Heart left ventricle (tissue), 16 donors: ENCODE data around the gene NSD1. TPM values are rescaled to one million over a fixed set of nuclear protein-coding genes. Genes with fewer than 3 reads are reported as not detected.

Experiments used
- ATAC-seq, 4 donors: fragments of 200-7000 bp; cut with Tn5 transposase; one replicate each; pipeline ENCODE4 v1.9.1; 2020 to 2022; ENCODE audit warnings: moderate library complexity in 4 of 4, mild to moderate bottlenecking in 3 of 4, moderate number of reproducible peaks in 1 of 4
- DNase-seq, 5 donors: peaks; one replicate each; pipeline ENCODE4 v3.0.0-alpha.2; 2020
- H3K27ac ChIP-seq, 12 donors: fragments of 200-600 bp; sonication (generic) in 4 of 12; one replicate each; pipeline versions ENCODE4 v1.5.0 to v1.8.0; 2016 to 2022; ENCODE audit warnings: mild to moderate bottlenecking in 2 of 12
- H3K27me3 ChIP-seq, 9 donors: fragments of 200-600 bp; sonication (generic) in 2 of 9; one replicate each; pipeline versions ENCODE4 v1.5.1 to v1.8.0; 2016 to 2022; ENCODE audit warnings: mild to moderate bottlenecking in 3 of 9
- H3K36me3 ChIP-seq, 9 donors: fragments of 200-600 bp; sonication (generic) in 2 of 9; one replicate each; pipeline versions ENCODE4 v1.5.0 to v1.8.0; 2018 to 2022; ENCODE audit warnings: mild to moderate bottlenecking in 2 of 9
- H3K4me1 ChIP-seq, 12 donors: fragments of 200-600 bp; sonication (generic) in 4 of 12; one replicate each; pipeline versions ENCODE4 v1.5.0 to v1.8.0; 2016 to 2022; ENCODE audit warnings: mild to moderate bottlenecking in 3 of 12
- H3K4me3 ChIP-seq, 12 donors: fragments of 200-600 bp; sonication (generic) in 4 of 12; one replicate each; pipeline versions ENCODE4 v1.5.0 to v1.8.0; 2017 to 2022; ENCODE audit warnings: mild to moderate bottlenecking in 9 of 12, moderate library complexity in 4 of 12
- H3K9me3 ChIP-seq, 12 donors: fragments of 200-600 bp; sonication (generic) in 4 of 12; one replicate each; pipeline versions ENCODE4 v1.5.0 to v1.8.0; 2016 to 2022; ENCODE audit warnings: mild to moderate bottlenecking in 1 of 12
- CTCF ChIP-seq, 12 donors: fragments of 200-600 bp; sonication (generic) in 4 of 12; IDR thresholded peaks; one replicate each; pipeline versions ENCODE4 v1.5.0 to v1.8.0; 2018 to 2022; ENCODE audit warnings: antibody characterized with exemption in 12 of 12, mild to moderate bottlenecking in 5 of 12
- POLR2A ChIP-seq, 2 donors: fragments of 450-650 bp; IDR thresholded peaks; one replicate each; pipeline ENCODE4 v1.6.1; 2017; ENCODE audit warnings: antibody characterized with exemption in 2 of 2, mild to moderate bottlenecking in 2 of 2, moderate library complexity in 2 of 2
- WGBS, 4 donors: extraction: QIAGEN DNeasy Blood & Tissue Kit in 2 of 4; methylation state at CpG; one replicate each; pipeline versions ENCODE4 v1.1.5 to v1.1.7; 2013 to 2018; 5-methylcytosine and 5-hydroxymethylcytosine counted together
- intact Hi-C, 10 donors: fragments of 100-400 bp; cut with DNase I; formaldehyde crosslinking; loops; one replicate each; pipeline versions ENCODE4 v1.11.1 to v1.14.2; 2022
- polyA plus RNA-seq, 2 donors: library from polyadenylated mRNA; stranded (reverse); fragments of 200-250 nt; gene quantifications; one replicate each; pipeline ENCODE4 v1.2.3, GENCODE V29; 2013
- total RNA-seq, 9 donors: library from RNA; depleted of rRNA in 2 of 9; stranded (reverse); fragments of >200 nt in 2 of 9; fragmentation: NEBNext Ultra II Directional in 3 of 9; extraction: Animal tissue kit (Norgen Biotek cat#: 25700) in 3 of 9; gene quantifications; one replicate each; pipeline versions ENCODE4 v1.1.0 to v1.2.4, GENCODE V29; 2016 to 2023
- donor health status: ischemic (EF 13 %, LVEDD 7.1; RV severe dilation, severe dysfunction).
- donor health status: healthy with polysubstance abuse.
- donor health status: DM: no; HTN: yes; CAD: no.
- donor health status: DM: no; HTN: no; CAD: no.
- donor health status: ischemic (EF 25% LVEDD 6.9; RV normal size, moderate dysfunction).
- donor health status: ischemic (EF 25% LVEDD 5.7; RV mildly dilated, moderate dysfunction).
- donor health status: healthy.
- donor health status: DM: yes; HTN: yes; CAD: no.
- donor health status: ischemic (EF 35%, LVEDD 5.7; RV mildly dilated, moderate dysfunction).
- donor health status: nonischemic (EF 11% LVEDD 7.7; RV severe dilation, severe dysfunction).
- donor health status: DM: yes; HTN: yes; CAD: no.
- donor health status: PGD.
- donor health status: ischemic (EF 29% LVEDD 5.4; RV normal size, mild dysfunction).
- donor health status: nonischemic (EF 23%, LVEDD 6.1; RV moderate dilation, normal function).

Gene NSD1
- total and polyA plus RNA-seq, 11 donors = 10.9 to 64.6 (median 43.9) TPM

DNA sequence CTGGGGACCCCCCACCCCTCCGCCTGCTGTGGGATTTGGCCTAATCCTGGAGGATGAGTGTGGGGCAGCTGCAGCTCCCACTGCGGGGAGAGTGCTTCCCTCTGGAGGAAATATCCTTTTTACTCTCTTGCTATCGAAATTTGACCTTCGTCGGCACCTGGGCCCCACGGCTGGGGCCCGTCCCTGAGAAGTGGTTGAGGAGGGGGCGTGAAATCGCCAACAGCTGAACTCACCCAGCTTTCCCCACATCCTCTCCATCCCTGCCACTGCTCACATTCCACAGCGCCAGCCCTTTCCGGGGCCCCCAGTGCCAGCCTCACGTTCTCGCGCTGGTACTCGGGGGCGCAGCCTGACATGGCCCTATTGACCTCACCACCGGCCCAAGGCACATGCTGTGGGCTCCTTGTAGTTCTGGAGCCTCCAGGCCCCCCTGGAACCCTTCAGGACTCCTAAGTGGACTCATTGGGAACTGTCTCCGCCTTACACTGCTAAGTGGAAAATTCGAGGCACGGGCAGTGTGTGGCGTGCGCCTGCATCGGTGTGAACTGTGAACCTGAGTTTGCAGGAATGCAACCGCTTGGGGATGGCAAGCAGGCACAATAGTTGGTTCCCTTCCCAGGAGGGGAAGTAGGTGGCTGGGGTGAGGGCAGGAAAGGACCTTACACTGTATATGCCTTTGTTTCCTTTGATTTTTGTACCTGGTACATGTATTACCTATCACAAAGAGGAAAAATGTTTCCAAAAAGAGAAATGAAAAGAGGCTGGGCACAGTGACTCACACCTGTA is 27.7 kb upstream of the NSD1 start:
- WGBS, 4 donors = 71 to 76% (median 75%) methylated on average over 23 to 24 of the region's 24 CpGs
- DNase-seq = no peak
- intact Hi-C loops = no loop called here

GRCh38 chr5:177107159-177107558 is 26.4 kb upstream of the NSD1 start:
- WGBS, 4 donors = 80 to 90% (median 87%) methylated on average over 4 of the region's 4 CpGs
- no peak for ATAC-seq
- intact Hi-C loops = no loop called here

More for the DNA sequence above, 27.7 kb upstream of the NSD1 start:
- Histone ChIP-seq H3K36me3 (no peaks in the 10 kb centered on the region), H3K4me1 (no peaks in the 10 kb centered on the region), H3K9me3 (no peaks in the 10 kb centered on the region), H3K27me3 (peaks cover 0 to 4% (median 0%) of the 10 kb centered on the region in 9 donors), H3K4me3 (no peak overlapping the region), H3K27ac (no peak overlapping the region)
- TF ChIP-seq POLR2A (IDR thresholded peaks at IDR 0.05) = no peak
- no peak for TF ChIP-seq CTCF (IDR thresholded peaks at IDR 0.05)
- ATAC-seq = no peak

GRCh38 chr5:177109810-177110209 is 23.8 kb upstream of the NSD1 start:
- no peak for TF ChIP-seq CTCF (IDR thresholded peaks at IDR 0.05)
- no peak for TF ChIP-seq POLR2A (IDR thresholded peaks at IDR 0.05)
- peak in 1 of 4 donors; percentile 23 for ATAC-seq
- DNase-seq = peak in 1 of 5 donors; percentile 56
- H3K4me3 ChIP-seq = no peak overlapping the region
- intact Hi-C loops = loop anchor here (2.0 to 10.0 kb wide), 14 partner anchors 37 to 453 kb away; partner anchors contain the start of genes PRELID1 (in 4 of the 10), RAB24 (in 4 of the 10), MXD3 (in 1 of the 10) and SLC34A1 (in 1 of the 10)
- H3K9me3 ChIP-seq = no peaks in the 10 kb centered on the region
- H3K4me1 ChIP-seq = peaks cover 0 to 13% (median 7%) of the 10 kb centered on the region in 12 donors
- no peaks in the 10 kb centered on the region for H3K36me3 ChIP-seq
- WGBS, 4 donors = 52 to 54% (median 52%) methylated on average over 9 of the region's 9 CpGs
- H3K27ac ChIP-seq = no peak overlapping the region
- H3K27me3 ChIP-seq = no peaks in the 10 kb centered on the region

More at GRCh38 chr5:177107159-177107558, 26.4 kb upstream of the NSD1 start:
- TF ChIP-seq POLR2A (IDR thresholded peaks at IDR 0.05) (no peak), CTCF (IDR thresholded peaks at IDR 0.05) (no peak)
- Histone ChIP-seq H3K9me3 (no peaks in the 10 kb centered on the region), H3K27me3 (peaks cover 0 to 4% (median 0%) of the 10 kb centered on the region in 9 donors), H3K4me1 (peaks cover 0 to 2% (median 0%) of the 10 kb centered on the region in 12 donors), H3K4me3 (no peak overlapping the region), H3K27ac (no peak overlapping the region), H3K36me3 (no peaks in the 10 kb centered on the region)
- DNase-seq = no peak

GRCh38 chr5:177111720-177112394 is 21.7 kb upstream of the NSD1 start:
- Histone ChIP-seq H3K27ac (no peak overlapping the region), H3K4me3 (no peak overlapping the region), H3K9me3 (no peaks in the 10 kb centered on the region), H3K27me3 (no peaks in the 10 kb centered on the region), H3K4me1 (peaks cover 0 to 23% (median 13%) of the 10 kb centered on the region in 12 donors), H3K36me3 (no peaks in the 10 kb centered on the region)
- DNase-seq (peak in 4 of 5 donors; percentile 38 to 80 (median 44)), ATAC-seq (peak in 2 of 4 donors; percentile 31 to 33)
- intact Hi-C loops = loop anchor here (1.0 to 10.0 kb wide), 17 partner anchors 39 to 455 kb away; partner anchors contain the start of genes PRELID1 (in 4 of the 10), RAB24 (in 4 of the 10), MXD3 (in 1 of the 10) and SLC34A1 (in 1 of the 10)
- TF ChIP-seq POLR2A (IDR thresholded peaks at IDR 0.05) (no peak), CTCF (IDR thresholded peaks at IDR 0.05) (peak; percentile 88 to 96 (median 92))
- 23 to 26% (median 24%) methylated on average over 9 to 12 of the region's 12 CpGs for WGBS, 4 donors
